GM12873 (cell line): Measurements from ENCODE around the gene BBOF1.

Experiments
- TF ChIP-seq, protein P1 (sequence below): IDR thresholded peaks from 2 replicates; pipeline ENCODE4 v1.5.1; 2012; ENCODE audit warnings: low read depth, mild to moderate bottlenecking, moderate library complexity, low read length, control low read depth; ENCODE audit not compliant: insufficient read depth; ENCODE audit errors: missing control alignments

Gene BBOF1

DNA sequence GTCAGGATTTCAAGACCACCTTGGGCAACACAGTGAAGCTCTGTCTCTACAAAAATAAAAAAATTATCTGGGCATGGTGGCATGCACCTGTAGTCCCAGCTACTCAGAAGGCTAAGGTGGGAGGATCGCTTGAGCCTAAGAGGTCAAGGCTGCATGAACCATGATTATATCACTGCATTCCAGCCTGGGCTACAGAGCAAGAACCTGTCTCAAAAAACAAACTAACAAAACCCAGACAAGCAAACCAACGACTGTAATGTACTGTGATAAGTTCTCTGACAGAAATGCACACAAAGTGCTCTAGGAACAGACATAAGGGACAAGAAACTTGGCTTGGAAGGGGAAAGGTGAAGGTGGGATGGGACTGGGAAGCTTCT lies 22.4 kb upstream of the BBOF1 start:
- TF ChIP-seq, protein P1, sequence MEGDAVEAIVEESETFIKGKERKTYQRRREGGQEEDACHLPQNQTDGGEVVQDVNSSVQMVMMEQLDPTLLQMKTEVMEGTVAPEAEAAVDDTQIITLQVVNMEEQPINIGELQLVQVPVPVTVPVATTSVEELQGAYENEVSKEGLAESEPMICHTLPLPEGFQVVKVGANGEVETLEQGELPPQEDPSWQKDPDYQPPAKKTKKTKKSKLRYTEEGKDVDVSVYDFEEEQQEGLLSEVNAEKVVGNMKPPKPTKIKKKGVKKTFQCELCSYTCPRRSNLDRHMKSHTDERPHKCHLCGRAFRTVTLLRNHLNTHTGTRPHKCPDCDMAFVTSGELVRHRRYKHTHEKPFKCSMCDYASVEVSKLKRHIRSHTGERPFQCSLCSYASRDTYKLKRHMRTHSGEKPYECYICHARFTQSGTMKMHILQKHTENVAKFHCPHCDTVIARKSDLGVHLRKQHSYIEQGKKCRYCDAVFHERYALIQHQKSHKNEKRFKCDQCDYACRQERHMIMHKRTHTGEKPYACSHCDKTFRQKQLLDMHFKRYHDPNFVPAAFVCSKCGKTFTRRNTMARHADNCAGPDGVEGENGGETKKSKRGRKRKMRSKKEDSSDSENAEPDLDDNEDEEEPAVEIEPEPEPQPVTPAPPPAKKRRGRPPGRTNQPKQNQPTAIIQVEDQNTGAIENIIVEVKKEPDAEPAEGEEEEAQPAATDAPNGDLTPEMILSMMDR, result no peak

DNA sequence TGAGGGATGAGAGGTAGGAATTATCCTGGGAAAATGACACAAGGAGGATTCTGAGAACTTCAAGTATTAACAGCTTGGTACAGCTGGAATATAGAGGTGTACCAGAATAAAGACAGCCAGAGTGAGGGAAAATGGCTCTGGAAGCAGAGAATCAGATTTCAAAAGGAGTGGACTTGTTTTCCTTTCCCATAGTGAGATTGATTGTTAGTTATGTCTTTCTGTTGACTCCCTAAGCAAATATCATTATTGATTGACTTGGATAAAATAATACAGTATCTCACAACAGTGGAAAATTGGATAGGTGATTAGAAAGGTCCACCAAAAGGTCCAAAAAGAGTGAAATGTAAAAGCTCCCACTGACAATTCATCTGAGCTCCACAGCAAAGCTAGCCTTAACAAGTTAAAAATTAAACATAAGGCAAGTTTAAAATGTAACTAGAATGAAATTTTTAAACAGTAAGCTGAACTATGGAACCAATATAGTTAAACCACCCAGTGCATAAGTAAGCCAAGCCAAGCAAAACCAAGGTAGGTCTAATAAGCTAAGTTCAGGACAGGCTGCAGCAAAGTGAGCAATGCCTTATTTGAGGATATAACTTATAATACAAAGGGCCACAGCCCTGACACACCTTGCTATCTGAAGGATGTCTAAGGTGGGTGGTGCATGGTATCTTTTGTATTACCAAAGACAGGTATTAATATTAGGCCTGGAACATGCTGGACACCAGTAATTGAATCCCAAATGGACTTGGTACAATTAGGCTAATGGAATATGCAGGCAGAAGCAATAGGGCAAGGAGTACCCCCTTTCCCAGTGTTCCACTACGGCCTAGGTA lies 21.8 kb upstream of the BBOF1 start:
- TF ChIP-seq, protein P1, result no peak

- TF ChIP-seq, protein P1, result no peak
Observed at GRCh38 chr14:73997944-73998447, 21.2 kb upstream of the BBOF1 start.

- TF ChIP-seq, protein P1, result no peak
Observed at GRCh38 chr14:73998726-73999125, 20.4 kb upstream of the BBOF1 start.

- TF ChIP-seq, protein P1, result no peak
Observed at GRCh38 chr14:74008843-74009499, 10.2 kb upstream of the BBOF1 start.

DNA sequence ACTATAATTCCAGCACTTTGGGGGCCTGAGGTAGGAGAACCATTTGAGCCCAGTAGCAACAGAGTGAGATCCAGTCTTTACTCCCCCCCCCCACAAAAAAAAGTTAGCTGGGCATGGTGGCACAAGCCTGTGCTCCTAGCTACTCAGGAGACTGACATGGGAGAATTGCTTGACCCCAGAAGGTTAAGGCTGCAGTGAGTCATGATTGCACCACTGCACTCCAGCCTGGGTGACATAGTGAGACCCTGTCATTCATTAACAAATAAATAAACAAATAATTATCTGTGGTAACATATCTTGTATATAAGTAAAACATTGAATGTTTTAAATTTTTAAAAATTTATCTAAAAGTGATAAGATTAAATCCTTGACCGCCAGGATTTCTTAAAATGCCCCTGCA lies 4.8 kb upstream of the BBOF1 start:
- TF ChIP-seq, protein P1, result no peak

- TF ChIP-seq, protein P1, result no peak
Observed at GRCh38 chr14:74015176-74015575, 4.0 kb upstream of the BBOF1 start.
